GM21515 (cell line): ENCODE data around the gene ACADSB.

ENCODE experiments used
- ATAC-seq: cut with Tn5 transposase; IDR thresholded peaks from one replicate; pipeline ENCODE4 v1.9.1; 2021; ENCODE audit not compliant: unreplicated experiment

The ACADSB gene

DNA sequence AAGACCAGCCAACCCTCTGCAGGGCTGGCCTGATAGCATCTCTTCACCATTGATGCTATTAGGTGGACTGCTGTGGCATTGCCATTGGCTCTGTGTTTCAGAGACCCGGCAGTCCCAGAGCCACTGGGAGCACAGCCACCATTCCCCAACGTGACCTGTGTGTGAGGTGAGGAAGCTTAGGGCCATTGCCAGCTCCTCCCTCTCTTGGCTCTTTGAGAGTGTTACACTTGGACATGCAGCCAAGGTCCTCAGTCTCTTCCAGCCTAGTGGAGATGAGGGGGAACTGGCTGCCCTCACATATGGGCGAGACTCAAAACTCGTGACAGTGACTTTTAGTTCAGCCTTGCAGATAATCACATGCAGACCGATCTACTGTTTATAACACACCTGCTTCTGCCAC, 87.6 kb downstream of the ACADSB start:
- ATAC-seq: no peak

- ATAC-seq: no peak
Observed at GRCh38 chr10:123097039-123097438, 88.2 kb downstream of the ACADSB start.

GRCh38 chr10:123100030-123100762, 91.4 kb downstream of the ACADSB start:
- no peak for ATAC-seq

DNA sequence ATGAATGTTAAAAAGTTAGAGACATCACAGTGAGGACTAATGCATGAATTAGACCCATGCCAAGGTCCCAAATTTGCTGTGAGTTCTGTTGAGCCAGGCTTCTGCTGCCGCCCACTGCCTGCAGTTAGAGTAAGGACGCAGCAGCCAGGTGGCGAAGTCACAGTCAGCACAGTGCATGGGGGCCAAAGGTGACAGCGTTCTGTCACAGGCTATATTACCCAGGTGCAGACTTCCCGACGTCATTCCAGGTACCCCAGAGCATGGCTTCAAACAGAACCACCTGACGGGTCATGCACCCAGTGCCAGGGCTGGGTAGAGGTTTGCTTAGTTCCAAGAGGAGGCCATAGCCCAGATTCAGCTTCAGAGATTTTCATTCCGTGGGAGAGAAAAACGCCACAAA, 93.1 kb downstream of the ACADSB start:
- no peak for ATAC-seq

- no peak for ATAC-seq
Observed at GRCh38 chr10:123102673-123103072, 93.9 kb downstream of the ACADSB start.

- ATAC-seq: no peak
Observed at GRCh38 chr10:123103944-123104343, 95.1 kb downstream of the ACADSB start.
